GM19467 (cell line): ENCODE results near the gene SIL1.

Experiments
- ATAC-seq: cut with Tn5 transposase; IDR thresholded peaks from one replicate; pipeline ENCODE4 v1.9.1; 2021; ENCODE audit warnings: mild to moderate bottlenecking, moderate library complexity; ENCODE audit not compliant: unreplicated experiment

Gene SIL1

DNA sequence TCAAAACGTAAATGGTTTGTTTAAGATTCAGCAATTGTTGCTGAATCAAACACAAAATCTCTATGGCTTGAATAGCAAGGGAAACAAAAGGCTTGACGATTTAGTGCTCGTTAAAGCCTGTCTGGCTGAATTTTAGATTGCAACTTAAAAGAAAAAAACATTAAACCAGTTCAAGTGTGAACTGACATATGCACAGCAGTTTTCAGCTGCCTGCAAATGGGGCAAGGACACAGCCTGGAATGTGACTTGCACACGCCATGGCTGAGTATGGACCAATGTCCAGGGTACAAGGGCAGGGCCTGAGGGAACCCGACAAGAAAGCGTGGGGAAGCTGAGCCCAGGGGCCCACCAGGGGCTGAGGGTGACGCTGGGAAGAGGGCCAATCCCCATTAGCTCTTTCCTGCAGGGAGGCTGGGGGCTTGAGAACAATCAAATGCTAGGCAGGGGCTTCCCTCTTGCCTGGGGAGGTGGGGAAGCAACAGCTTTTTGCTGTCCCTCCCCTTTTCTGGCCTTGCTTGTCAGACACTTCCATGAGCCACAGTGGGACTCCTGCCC, 233.4 kb downstream of the SIL1 start:
- ATAC-seq, result no peak

DNA sequence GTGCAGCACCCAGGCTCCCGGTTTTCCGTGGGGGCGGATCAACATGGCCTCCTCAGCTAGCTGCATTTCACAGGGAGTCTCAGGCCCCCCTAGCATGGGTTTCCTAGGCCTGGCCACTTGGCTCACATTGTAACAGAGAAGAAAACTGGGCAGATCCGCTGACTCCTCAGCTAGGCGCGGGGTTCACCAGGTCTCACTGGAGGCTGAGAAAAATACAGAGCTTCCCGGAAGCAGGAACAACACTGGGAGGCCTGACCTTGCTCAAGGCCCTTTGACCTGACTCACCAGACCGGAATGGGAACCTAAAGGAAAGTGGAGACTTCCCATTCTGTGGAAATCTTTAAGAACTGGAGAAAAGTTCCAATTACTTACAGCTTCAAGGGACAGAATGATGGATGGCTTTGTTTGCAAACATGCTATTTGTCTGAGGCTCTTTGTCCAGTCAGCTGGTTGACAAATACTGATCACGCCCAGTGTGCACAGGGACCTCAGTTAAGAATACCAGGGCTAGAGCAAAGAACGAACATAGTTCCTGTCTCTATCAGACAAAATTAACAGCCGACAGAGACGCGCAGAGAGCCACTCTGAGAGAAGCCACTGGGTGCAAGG, 234.3 kb downstream of the SIL1 start:
- ATAC-seq, result no peak

DNA sequence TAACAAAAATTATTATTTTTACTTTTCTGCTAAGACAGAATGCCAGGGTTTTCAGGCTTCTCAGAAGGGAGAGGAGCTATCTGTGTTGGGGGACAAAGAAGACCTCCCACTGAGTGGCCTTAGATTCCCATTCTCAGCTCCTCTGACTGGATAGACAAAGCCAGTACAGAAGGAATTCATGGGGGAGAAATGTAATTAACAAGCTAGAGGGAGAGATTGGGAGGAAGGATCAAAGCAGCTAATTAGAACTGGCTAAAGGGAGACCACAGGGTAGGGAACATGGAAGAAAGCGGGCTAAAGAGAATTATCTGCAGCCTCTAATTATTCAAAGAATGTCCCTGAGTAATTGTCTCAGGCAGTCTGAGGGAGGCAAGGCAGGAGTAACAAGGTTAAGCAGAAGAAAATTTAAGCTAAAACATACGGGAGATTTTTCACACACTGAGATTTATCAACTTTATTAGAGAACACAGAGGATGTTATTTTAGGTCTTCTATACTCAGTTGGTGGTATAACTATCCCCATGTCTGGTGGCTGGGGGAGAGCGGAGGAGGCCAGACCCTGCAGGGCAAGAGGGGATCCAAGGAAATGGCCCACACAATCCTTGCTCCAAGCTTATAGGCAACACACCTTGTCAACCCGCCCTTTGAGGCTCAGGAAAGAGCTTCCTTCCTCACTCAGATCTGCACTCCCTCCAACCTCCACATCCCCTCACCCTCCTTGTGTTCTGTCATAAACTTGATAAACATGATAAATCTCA, 235.4 kb downstream of the SIL1 start:
- no peak for ATAC-seq

DNA sequence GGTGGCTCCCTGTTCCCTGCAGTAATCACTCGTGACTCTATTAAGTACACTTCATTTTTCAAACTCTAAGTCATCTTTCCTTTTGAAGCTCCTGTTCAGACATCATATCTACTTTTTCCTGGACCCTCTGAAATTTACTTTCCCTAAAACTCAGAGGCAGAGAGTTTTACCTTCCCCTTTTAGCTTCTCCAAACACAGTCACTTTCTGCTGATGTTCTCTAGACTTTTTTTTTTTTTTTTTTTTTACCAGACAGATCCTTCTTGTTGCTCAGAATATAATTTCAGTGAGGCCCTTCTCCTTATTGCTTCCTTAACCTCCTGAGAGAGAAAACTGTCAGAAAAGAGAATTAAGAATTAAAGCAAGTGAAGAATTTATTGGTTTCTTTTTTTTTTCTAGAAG, 236.4 kb downstream of the SIL1 start:
- ATAC-seq, result no peak

DNA sequence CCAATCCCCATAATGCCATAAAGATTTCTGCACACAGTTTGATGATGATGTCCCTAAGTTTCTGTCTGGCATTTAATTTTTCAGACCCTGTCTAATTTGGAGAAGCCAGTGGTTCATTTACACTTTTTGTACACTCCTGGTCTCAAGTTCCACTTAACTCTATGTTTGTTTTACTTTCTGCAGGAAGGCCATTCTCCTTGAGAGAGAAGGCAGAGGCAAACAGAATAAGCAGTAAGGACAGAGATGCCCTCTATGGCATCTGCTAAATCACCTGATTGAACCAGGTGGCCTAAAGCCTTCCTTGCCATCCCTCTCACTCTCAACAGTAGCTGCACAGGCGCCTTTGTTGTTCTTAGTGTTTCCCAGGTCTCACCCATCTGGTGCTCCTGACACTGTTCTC, 236.9 kb downstream of the SIL1 start:
- ATAC-seq, result no peak

DNA sequence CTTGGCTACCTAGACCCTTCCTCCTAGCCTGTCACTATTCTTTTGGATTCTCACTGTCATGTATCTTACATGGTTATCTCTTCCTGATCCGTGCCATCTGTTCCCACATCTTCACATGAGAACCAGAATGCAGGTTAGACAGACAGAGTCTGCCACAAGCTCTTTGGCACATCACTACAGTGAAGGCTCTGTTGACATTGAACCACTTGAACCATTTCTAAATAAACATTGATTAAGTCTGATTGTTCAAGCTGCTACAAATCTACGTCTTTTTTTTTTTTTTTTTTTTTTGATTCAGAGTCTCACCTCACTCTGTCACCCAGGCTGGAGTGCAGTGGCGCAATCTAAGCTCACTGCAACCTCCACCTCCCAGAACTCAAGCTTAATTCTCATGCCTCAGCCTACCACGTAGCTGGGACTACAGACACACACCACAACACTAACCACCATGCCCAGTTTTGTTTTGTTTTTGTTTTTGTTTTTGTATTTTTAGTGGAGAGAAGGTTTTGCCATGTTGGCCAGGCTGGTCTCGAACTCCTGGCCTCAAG, 237.9 kb downstream of the SIL1 start:
- no peak for ATAC-seq

DNA sequence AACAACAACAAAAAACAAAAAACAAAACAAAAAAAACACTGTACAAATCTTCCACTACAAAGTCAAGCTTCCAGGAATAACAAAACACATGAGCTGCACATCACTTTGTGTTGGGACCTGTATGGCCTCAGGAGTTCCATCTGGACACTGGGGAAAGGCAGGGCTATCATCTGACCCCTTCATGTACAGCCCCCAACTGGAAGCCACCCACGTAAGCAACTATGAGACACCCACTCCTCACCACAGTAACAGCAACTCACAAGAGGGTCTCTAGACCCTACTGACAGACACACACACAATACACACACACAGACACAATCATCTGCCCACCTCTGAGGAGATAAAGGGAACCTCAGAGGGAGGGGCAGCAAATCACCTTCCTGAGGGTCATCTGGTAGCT, 241.4 kb downstream of the SIL1 start:
- ATAC-seq, result no peak

DNA sequence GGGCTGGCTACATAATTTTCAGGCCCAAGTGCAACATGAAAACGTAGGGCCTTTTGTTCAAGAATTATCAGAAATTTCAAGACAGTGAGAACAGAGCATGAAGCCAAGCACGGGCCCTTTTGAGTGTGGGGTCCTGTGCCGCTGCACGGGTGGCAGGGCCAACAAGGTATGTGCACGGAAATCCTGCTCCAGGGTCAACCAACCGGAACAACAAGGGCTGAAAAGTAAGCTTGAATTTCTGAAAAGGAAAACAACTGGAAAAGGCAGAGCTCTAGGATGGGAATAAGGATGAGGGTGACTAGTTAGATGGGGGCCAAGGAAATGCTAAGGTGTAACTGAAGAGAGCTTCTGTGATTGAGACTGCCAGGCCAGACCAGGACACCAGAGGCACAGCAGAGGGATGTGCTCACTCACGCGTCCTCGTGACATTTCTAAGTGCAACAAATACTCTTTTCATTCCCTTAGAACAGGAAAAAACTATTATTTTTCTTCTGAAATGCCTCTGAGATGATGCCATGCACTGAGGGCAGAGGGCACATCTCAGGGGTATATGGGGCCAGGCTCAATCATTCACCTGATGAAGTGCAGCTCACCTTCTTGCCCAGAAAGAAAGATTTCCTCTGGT, 242.4 kb downstream of the SIL1 start:
- no peak for ATAC-seq

DNA sequence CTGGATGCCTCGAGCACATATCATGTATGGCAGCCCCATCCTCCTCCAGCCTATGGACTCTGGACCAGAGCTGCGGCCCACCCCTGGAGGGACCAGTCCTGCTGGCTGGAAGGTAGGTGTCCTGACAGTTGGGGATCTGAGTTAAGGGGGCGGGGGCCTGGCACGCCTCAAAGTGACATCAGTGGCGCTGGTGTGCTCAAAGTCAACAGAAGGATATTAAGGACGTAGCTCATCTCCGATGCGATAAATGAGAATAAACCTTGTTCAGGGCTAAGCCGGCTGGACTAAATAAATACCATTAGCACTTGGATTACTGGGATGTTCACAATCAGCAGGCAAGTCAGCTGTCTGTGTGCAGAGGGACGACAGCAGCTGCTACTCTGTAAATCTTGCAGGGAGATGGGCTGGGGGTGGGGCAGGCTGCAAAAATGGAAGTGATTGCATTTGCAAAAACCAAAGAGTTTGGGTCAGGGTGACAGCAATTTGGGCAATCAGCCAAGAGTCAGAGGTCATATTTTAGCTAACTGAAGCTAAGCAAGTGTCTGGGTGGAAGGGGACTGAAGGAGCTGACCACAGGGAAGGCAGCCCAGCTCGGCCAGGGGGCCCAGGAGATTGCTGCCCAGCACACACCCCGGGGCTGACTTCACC, 243.0 kb downstream of the SIL1 start:
- no peak for ATAC-seq

DNA sequence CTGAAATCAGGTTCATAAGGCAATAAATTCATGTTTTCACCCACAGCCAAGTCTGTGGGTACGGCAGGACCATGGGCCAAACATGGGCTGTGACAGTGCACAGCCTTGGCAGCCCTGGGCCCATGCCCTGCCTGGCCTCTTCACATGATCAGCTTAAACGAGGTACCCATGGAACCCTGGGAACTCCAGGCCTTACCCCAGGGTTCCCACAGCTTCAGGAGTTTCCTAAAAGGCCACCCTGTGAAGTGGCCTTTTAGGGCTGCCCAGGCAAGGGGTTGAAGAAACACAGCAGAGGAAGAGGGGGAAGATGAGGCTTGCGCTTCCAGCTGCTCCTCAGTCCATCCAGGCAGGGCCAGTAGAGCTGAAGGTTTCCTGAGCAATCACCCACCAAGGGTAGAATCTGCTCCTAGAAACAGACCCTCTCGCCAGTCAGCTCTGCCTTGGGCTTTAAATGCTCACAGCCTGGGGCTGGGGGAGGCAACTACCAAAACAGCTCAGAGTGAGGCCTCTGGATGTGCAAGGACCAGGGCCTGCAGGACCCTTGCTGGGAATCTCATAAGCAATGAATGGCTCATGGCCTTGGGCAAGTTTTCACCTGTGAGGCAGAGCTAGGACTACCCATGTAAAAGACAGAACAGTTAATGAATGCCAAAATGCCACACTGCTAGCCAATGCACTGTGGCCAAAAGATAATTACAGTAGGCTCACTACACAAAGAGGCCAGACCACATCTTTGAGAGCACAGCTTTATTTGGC, 243.7 kb downstream of the SIL1 start:
- ATAC-seq, result no peak

DNA sequence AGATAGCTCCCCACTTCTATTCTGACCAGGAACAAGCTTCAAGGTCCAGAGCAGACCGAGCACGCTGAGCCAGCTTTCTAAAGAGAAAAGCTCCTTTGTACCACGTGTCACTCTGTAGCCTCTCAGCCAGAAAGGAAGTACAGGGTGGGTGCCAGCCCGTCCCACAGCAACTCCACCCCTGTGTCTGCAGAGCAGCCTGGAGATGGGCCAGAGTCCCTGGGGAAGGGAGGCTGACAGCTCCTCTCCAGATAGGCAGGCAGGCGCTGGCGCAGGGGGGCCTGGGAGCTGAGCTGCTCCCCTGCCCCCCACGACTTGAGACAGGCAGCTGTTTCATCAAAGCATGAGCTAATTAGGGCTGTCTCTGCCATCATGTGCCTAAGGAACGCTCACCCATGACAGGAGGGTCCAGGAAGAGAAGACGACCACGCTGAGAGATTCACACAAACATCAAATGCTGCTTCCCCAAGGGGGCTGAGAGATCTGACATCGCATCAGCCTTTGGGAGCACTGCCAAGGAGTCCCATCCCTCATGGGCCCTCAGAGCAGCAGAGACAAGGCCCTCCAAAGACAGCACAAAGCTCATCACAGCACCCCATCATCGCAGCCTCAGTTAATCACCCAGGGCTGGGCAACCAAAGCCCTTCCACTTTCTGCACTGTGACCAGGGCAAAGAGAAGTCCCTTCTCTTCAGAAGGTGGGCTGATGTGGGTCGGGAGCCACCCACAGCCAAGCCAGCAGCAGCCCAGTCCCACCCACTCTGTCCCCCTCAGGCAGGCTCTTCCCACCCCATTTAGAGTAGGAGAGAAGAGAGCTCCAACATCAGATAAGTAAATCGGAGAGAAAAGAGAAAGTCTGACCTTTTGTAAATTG, 244.5 kb downstream of the SIL1 start:
- ATAC-seq, result no peak

DNA sequence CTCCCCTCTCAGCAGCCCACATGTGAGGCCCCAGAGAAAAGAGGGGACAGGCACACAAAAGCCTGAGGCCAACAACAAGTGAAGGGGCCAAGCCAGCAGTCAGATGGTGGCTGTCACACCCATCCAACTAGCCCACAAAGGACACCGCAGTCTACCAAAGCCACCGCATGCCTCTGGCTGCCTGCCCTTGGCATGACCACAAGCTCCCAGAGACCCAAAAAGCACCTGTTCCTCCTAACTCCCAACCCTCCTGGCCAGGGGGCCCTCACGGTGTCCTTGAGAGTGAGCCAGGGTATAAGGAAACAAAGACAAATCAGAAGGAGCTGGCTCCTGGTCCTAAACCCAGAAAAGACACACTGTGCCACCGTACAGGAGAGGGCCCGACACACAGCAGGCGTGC, 245.2 kb downstream of the SIL1 start:
- ATAC-seq, result no peak

DNA sequence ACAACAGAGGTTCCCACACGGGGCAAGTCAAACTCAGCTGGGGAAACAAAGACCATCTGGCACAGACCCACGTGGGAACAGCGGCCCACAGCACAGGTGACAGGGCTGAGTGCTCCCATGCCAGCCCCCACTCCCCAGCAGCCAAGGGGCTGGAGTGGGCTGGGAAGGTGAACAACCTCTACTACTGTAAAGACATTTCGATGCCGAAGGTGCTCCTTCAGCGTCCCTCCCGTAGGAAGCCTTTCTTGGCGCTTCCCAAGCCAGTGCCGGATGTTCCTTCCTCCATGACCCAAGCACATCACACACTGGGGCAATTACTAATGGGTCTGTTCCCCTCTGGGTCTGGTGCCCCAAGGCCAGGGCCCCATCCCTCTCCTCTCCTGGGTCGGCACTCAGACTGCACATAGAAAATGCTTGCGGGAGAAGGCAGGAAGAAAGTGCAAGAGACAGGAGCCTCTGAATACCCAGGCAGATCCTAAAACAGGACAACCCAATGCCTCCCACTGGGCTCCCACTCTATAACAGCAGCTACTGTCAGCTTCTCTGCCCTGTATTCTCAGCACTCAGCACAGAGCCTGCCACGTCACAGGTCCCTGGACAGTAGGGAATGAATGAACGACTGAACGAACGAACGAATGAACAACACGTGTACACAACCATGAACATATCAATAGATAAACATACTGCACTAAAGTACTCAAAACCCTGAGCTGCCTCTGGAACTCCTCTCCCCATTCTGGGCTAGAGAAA, 246.0 kb downstream of the SIL1 start:
- no peak for ATAC-seq

DNA sequence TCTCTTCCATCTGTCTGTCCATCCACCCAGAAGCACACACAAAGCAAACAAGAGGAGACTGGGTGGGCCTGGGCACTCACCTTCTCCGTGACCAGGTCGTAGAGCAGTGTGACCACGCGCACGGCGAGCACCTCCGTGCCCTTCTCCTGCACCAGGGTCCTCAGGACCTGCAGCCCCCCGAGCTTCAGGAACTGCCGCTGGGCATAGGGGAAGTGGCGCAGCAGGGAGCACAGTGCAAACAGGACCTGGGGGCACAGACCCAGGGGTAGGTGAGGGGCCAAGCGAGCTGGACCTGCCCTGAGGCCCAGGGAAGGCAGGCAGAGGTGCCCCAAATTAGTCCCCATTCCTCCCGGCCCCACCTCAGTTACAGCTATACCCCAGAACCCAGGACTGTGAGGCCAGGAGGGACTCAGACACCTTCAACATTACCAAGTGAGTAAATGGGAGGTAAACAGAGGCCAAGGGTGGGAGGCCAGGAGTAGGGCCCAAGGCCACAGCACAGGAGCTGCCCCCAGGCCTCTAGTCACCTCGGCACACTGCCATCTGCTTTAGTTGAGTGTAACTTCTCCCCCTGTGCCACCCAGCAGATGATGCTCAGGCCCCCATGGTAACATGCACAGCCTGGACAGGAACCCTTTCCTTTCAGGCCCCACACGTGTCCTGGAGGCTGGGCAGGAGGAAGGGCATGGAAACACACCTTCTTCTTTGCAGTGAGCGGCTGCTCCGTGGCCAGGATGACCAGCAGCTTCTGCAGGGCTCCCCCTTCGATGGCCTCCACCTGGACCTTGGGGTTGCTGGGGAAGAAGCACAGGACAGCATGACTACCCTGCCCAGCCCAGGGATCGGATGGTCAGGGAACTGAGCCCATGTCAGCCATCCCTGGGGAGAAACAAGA, 246.8 kb downstream of the SIL1 start:
- no peak for ATAC-seq

DNA sequence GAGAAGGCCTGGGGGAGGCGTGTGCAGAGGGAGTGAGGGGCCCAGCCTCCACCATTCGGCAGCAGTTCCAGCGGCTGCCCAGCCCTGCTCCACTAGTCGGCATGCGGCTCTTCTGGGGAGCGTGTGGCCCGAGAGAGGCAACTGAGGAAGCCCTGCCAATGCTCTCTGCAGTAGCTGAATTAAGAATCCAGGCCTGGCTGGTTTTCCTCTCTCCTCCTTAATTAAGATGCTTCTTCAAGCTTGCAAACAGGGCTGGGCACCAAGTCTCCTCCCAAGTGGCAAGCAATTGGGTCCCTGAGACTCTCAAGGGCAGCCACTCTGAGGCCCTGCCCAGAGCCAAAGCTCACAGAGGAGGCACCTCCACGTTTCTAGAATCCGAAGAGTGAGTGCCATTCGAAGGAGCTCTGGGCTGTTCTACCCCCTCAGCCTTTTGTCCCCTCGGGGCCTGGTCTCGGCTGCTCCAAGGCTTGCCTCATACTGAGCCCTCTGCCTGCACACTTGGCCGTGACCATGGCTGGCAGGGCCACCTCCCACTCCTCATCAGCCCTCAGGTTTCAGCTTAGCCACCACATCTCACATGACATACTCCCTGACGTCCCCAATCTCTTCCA, 247.6 kb downstream of the SIL1 start:
- ATAC-seq, result no peak

DNA sequence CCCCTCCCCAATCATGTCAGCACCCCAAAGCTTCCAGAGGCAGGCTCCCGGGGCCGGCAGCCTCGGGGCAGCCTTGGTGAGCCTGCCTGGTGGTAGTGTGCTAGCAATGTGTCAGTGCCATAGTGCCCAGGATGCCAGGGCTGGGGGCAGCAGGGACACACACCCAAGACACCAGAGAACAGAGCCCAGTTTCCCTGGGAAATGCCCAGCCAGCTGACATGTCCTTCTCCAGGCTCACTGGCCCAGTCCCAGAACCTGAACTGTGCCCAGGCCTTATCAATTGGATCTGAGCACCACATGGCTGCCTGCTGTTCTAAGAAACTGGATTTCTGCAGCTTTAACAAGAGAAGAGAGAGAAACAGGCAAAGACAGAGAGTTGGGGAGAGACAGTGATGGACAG, 248.2 kb downstream of the SIL1 start:
- ATAC-seq, result no peak

DNA sequence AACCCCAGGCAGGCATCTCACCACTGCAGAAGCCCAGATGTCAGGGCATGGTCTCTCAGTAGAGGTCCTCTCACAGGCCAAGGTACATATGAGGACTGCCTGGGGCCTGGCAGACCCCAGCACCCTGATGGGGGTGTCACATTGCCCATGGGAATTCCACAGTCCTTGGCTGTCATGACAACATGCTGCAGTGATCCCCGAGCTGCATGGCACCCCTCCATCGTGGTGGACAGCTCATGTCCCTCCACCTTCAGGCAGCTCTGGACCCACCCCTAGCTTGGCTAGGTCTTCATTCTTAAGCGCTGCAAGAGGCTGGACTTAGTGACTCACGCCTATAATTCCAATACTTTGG, 249.0 kb downstream of the SIL1 start:
- no peak for ATAC-seq
